Epithelial cell of proximal tubule (primary cell): Measurements from ENCODE around the gene TICRR. TPM values are rescaled to one million over a fixed set of nuclear protein-coding genes. Genes with fewer than 3 reads are reported as not detected.

Experiments
- DNase-seq: peaks from one replicate; pipeline ENCODE4 v3.0.0-alpha.2; 2011; ENCODE audit warnings: low read depth
- H3K4me3 ChIP-seq: 2 replicates; pipeline ENCODE4 v1.5.1; 2011; ENCODE audit warnings: low read depth, mild to moderate bottlenecking, low read length
- CTCF ChIP-seq: conservative IDR thresholded peaks from 2 replicates; pipeline ENCODE4 v1.5.1; 2012; ENCODE audit warnings: low read depth, mild to moderate bottlenecking, low read length
- total RNA-seq: library from RNA; depleted of rRNA; stranded (reverse); fragments of >200 nt; gene quantifications from 2 replicates; pipeline ENCODE4 v1.2.3, GENCODE V29; 2015

The TICRR gene
- total RNA-seq, 1 donor from 2014 or later: 13.1 TPM

GRCh38 chr15:89652666-89653065 is 77.4 kb downstream of the TICRR start:
- no peak overlapping the region for H3K4me3 ChIP-seq
- no peak for DNase-seq
- TF ChIP-seq CTCF: no peak

- no peak for TF ChIP-seq CTCF
- H3K4me3 ChIP-seq: no peak overlapping the region
- no peak for DNase-seq
Measured at GRCh38 chr15:89653578-89653977, 78.3 kb downstream of the TICRR start.

GRCh38 chr15:89654301-89654761 is 79.1 kb downstream of the TICRR start:
- TF ChIP-seq CTCF: no peak
- peak overlapping the region; percentile 55 for H3K4me3 ChIP-seq
- no peak for DNase-seq

- H3K4me3 ChIP-seq: peak within 1 kb of the TSS; percentile 55
- no peak for TF ChIP-seq CTCF
- no peak for DNase-seq
Measured at GRCh38 chr15:89654847-89655805, 79.9 kb downstream of the TICRR start, which contains the start of gene KIF7. KIF7 (minus strand) TSS chr15:89655467; CDS start chr15:89652930, 2,537 bp downstream.

DNA sequence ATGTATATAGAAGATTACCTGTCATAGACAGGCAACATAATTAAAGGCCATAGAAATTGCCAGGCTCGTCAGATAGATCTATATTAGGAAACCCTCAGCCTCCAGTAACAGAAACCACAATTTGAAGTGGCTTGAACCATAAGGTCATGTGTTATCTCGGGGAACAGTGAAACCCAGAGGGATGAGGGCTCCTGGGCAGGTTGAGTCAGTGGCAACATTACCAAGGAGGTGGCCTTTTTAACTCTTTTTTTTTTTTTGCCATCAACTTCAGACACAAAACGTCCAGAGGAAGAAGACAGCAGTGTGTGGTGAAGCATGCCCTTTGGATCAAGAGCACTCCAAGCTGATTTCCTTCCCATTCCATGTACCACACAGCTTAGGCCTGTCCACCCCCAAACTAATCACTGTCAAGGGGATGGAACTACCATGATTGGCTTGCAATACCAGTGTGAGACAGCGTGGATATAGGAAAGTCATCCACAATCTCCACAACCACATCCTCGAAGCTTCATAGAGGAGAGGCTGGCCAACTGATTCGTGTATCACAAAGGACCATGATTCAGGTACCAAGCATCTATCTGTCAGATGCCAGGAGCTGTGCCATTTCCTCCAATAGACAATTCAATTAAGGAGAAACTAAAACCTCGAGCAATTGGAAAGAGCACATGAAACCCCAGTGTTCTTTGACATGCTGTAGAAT is 81.0 kb downstream of the TICRR start:
- no peak for TF ChIP-seq CTCF
- H3K4me3 ChIP-seq: no peak overlapping the region
- no peak for DNase-seq

GRCh38 chr15:89657686-89658200 is 82.5 kb downstream of the TICRR start:
- no peak for DNase-seq
- TF ChIP-seq CTCF: no peak
- H3K4me3 ChIP-seq: no peak overlapping the region
